ENCODE measurements around the gene STRA6. TPM values are rescaled to one million over a fixed set of nuclear protein-coding genes. Genes with fewer than 3 reads are reported as not detected.

The STRA6 gene
- total RNA-seq, 1 experiment from 2014 or later, result 0.84 TPM

DNA sequence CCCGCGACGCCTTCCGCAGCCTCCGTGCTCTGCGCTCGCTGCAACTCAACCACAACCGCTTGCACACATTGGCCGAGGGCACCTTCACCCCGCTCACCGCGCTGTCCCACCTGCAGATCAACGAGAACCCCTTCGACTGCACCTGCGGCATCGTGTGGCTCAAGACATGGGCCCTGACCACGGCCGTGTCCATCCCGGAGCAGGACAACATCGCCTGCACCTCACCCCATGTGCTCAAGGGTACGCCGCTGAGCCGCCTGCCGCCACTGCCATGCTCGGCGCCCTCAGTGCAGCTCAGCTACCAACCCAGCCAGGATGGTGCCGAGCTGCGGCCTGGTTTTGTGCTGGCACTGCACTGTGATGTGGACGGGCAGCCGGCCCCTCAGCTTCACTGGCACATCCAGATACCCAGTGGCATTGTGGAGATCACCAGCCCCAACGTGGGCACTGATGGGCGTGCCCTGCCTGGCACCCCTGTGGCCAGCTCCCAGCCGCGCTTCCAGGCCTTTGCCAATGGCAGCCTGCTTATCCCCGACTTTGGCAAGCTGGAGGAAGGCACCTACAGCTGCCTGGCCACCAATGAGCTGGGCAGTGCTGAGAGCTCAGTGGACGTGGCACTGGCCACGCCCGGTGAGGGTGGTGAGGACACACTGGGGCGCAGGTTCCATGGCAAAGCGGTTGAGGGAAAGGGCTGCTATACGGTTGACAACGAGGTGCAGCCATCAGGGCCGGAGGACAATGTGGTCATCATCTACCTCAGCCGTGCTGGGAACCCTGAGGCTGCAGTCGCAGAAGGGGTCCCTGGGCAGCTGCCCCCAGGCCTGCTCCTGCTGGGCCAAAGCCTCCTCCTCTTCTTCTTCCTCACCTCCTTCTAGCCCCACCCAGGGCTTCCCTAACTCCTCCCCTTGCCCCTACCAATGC, 27.1 kb downstream of the STRA6 start:
- no peaks in the 10 kb centered on the region for H3K27me3 ChIP-seq (replicated peaks; ENCODE audit: insufficient read depth, low read depth, low read length, poor library complexity)
- H3K9me3 ChIP-seq (ENCODE audit: low read depth, low read length, poor library complexity, severe bottlenecking), result no peaks in the 10 kb centered on the region
- DNase-seq (ENCODE audit: low spot score), result no peak
- BruUV-seq (replicated peaks), result no TSS peak
- POLR2A ChIA-PET (ENCODE audit: low non-redundant PET), result no interaction called here
- CTCF ChIA-PET, result interaction anchor here (1.4 kb wide), 1 partner anchor 132 kb away, joined by 6 read pairs; no protein-coding TSS in a partner anchor
- no peak overlapping the region for H3K4me3 ChIP-seq (ENCODE audit: low read depth, low read length, poor library complexity, severe bottlenecking)
- intact Hi-C loops (cut with micrococcal nuclease; ENCODE audit: unreplicated experiment), result no loop called here
- no peak overlapping the region for H3K27ac ChIP-seq (ENCODE audit: low read depth, low read length, poor library complexity, severe bottlenecking)
- H3K4me1 ChIP-seq (ENCODE audit: insufficient read depth, low read length, poor library complexity, severe bottlenecking), result peaks cover 26% of the 10 kb centered on the region
- H3K36me3 ChIP-seq (ENCODE audit: insufficient read depth, low read length, poor library complexity, severe bottlenecking), result no peaks in the 10 kb centered on the region
- TF ChIP-seq EZH2 (IDR thresholded peaks at IDR 0.05; ENCODE audit: borderline replicate concordance, low read depth, low read length, poor library complexity, severe bottlenecking), result no peak

DNA sequence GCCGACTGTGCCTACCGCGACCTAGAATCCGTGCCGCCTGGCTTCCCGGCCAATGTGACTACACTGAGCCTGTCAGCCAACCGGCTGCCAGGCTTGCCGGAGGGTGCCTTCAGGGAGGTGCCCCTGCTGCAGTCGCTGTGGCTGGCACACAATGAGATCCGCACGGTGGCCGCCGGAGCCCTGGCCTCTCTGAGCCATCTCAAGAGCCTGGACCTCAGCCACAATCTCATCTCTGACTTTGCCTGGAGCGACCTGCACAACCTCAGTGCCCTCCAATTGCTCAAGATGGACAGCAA, 27.7 kb downstream of the STRA6 start:
- no peak overlapping the region for H3K4me3 ChIP-seq (ENCODE audit: low read depth, low read length, poor library complexity, severe bottlenecking)
- no peak overlapping the region for H3K27ac ChIP-seq (ENCODE audit: low read depth, low read length, poor library complexity, severe bottlenecking)
- no peaks in the 10 kb centered on the region for H3K9me3 ChIP-seq (ENCODE audit: low read depth, low read length, poor library complexity, severe bottlenecking)
- no peak for DNase-seq (ENCODE audit: low spot score)
- no peaks in the 10 kb centered on the region for H3K27me3 ChIP-seq (replicated peaks; ENCODE audit: insufficient read depth, low read depth, low read length, poor library complexity)
- H3K4me1 ChIP-seq (ENCODE audit: insufficient read depth, low read length, poor library complexity, severe bottlenecking), result peaks cover 26% of the 10 kb centered on the region
- intact Hi-C loops (cut with micrococcal nuclease; ENCODE audit: unreplicated experiment), result no loop called here
- BruUV-seq (replicated peaks), result no TSS peak
- no peak for TF ChIP-seq EZH2 (IDR thresholded peaks at IDR 0.05; ENCODE audit: borderline replicate concordance, low read depth, low read length, poor library complexity, severe bottlenecking)
- TF ChIP-seq, protein P1, sequence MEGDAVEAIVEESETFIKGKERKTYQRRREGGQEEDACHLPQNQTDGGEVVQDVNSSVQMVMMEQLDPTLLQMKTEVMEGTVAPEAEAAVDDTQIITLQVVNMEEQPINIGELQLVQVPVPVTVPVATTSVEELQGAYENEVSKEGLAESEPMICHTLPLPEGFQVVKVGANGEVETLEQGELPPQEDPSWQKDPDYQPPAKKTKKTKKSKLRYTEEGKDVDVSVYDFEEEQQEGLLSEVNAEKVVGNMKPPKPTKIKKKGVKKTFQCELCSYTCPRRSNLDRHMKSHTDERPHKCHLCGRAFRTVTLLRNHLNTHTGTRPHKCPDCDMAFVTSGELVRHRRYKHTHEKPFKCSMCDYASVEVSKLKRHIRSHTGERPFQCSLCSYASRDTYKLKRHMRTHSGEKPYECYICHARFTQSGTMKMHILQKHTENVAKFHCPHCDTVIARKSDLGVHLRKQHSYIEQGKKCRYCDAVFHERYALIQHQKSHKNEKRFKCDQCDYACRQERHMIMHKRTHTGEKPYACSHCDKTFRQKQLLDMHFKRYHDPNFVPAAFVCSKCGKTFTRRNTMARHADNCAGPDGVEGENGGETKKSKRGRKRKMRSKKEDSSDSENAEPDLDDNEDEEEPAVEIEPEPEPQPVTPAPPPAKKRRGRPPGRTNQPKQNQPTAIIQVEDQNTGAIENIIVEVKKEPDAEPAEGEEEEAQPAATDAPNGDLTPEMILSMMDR (conservative IDR thresholded peaks at IDR 0.05; ENCODE audit: low read depth, low read length), result no peak
- POLR2A ChIA-PET (ENCODE audit: low non-redundant PET), result no interaction called here
- H3K36me3 ChIP-seq (ENCODE audit: insufficient read depth, low read length, poor library complexity, severe bottlenecking), result no peaks in the 10 kb centered on the region
- CTCF ChIA-PET, result interaction anchor here (1.4 kb wide), 1 partner anchor 133 kb away, joined by 6 read pairs; no protein-coding TSS in a partner anchor

DNA sequence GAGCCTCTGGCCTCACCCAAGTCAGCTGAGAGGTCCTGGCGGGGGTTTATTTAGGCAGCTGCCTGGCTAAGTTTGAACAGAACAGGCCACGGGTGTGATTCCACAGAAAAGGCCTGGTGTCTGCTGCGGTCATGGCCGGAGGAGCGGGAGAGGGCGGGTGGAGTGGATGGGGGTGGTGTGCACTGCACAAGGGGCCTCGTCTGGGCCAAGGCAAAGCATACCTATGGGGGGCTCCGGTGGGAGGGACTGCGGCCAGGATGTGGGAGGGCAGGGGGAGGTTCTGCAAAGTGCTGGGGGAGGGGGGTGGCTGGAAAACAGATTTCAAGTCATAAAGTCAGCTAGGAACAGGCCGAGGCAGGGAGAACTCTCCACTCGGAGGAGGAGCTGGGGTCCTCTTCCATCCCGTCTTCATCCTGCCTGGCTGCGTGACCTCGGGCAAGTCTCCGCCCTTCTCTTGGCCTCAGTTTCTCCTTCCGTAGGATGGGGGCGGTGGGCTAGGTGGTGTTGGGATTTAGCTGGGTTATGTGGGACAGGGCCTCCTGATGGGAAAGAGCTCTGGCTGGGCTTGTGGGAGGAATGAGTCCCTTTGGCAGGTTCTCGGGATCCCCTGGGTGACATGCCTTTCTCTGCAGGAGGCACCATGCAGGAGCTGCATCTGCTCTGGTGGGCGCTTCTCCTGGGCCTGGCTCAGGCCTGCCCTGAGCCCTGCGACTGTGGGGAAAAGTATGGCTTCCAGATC, 28.2 kb downstream of the STRA6 start:
- TF ChIP-seq, protein P1 (conservative IDR thresholded peaks at IDR 0.05; ENCODE audit: low read depth, low read length), result no peak
- no peak for TF ChIP-seq EZH2 (IDR thresholded peaks at IDR 0.05; ENCODE audit: borderline replicate concordance, low read depth, low read length, poor library complexity, severe bottlenecking)
- H3K27ac ChIP-seq (ENCODE audit: low read depth, low read length, poor library complexity, severe bottlenecking), result no peak overlapping the region
- no TSS peak for BruUV-seq (replicated peaks)
- intact Hi-C loops (cut with micrococcal nuclease; ENCODE audit: unreplicated experiment), result no loop called here
- CTCF ChIA-PET, result interaction anchor here (1.4 kb wide), 1 partner anchor 133 kb away, joined by 6 read pairs; no protein-coding TSS in a partner anchor
- peaks cover 26% of the 10 kb centered on the region for H3K4me1 ChIP-seq (ENCODE audit: insufficient read depth, low read length, poor library complexity, severe bottlenecking)
- H3K27me3 ChIP-seq (replicated peaks; ENCODE audit: insufficient read depth, low read depth, low read length, poor library complexity), result no peaks in the 10 kb centered on the region
- no peak overlapping the region for H3K4me3 ChIP-seq (ENCODE audit: low read depth, low read length, poor library complexity, severe bottlenecking)
- POLR2A ChIA-PET (ENCODE audit: low non-redundant PET), result no interaction called here
- DNase-seq (ENCODE audit: low spot score), result no peak
- H3K36me3 ChIP-seq (ENCODE audit: insufficient read depth, low read length, poor library complexity, severe bottlenecking), result no peaks in the 10 kb centered on the region
- H3K9me3 ChIP-seq (ENCODE audit: low read depth, low read length, poor library complexity, severe bottlenecking), result no peaks in the 10 kb centered on the region
